SU-DHL-6 (cell line): ENCODE results near the gene SDCCAG8.

Experiments used
- CTCF ChIP-seq: fragments of 200-600 bp; sonication (generic); IDR thresholded peaks from one replicate; pipeline ENCODE4 v1.5.1; 2017; ENCODE audit warnings: antibody characterized with exemption, mild to moderate bottlenecking, low read length, moderate library complexity; ENCODE audit not compliant: insufficient read depth, poor library complexity, severe bottlenecking
- EZH2phosphoT487 ChIP-seq: fragments of 200-600 bp; sonication (generic), shearing (Covaris generic); conservative IDR thresholded peaks from 2 replicates; pipeline ENCODE4 v1.6.1; 2018; ENCODE audit warnings: mild to moderate bottlenecking, antibody characterized with exemption, low read length, moderate library complexity, mixed read lengths

GRCh38 chr1:243273945-243274344 is 18.1 kb downstream of the SDCCAG8 start:
- no peak for TF ChIP-seq CTCF
- TF ChIP-seq EZH2phosphoT487: no peak
